Upper lobe of right lung (tissue), 1 donor: Measurements from ENCODE around the gene DNAJB5. TPM values are rescaled to one million over a fixed set of nuclear protein-coding genes. Genes with fewer than 3 reads are reported as not detected.

Source experiments
- ATAC-seq: fragments of 200-7000 bp; cut with Tn5 transposase; one replicate; pipeline ENCODE4 v1.9.1; 2020; ENCODE audit warnings: mild to moderate bottlenecking, moderate library complexity
- DNase-seq: peaks from one replicate; pipeline ENCODE4 v3.0.0-alpha.2; 2020
- H3K27ac ChIP-seq: fragments of 200-600 bp; one replicate; pipeline ENCODE4 v1.8.0; 2022
- H3K27me3 ChIP-seq: fragments of 200-600 bp; one replicate; pipeline ENCODE4 v1.8.0; 2022; ENCODE audit warnings: mild to moderate bottlenecking
- H3K36me3 ChIP-seq: fragments of 200-600 bp; one replicate; pipeline ENCODE4 v1.8.0; 2022
- H3K4me1 ChIP-seq: fragments of 200-600 bp; one replicate; pipeline ENCODE4 v1.8.0; 2022
- H3K4me3 ChIP-seq: fragments of 200-600 bp; one replicate; pipeline ENCODE4 v1.8.0; 2022; ENCODE audit warnings: mild to moderate bottlenecking
- H3K9me3 ChIP-seq: fragments of 200-600 bp; one replicate; pipeline ENCODE4 v1.8.0; 2022
- intact Hi-C: fragments of 100-400 bp; cut with DNase I; formaldehyde crosslinking; loops from one replicate; pipeline ENCODE4 v1.11.0; 2022
- total RNA-seq: library from RNA; stranded (reverse); fragmentation: NEBNext Ultra II Directional; extraction: Animal tissue kit (Norgen Biotek cat#: 25700); gene quantifications from one replicate; pipeline ENCODE4 v1.2.1, GENCODE V29; 2021
- TF ChIP-seq, protein P1 (sequence below): fragments of 200-600 bp; IDR thresholded peaks from one replicate; pipeline ENCODE4 v1.8.0; 2022; ENCODE audit warnings: antibody characterized with exemption
- donor health status: DM: no; HTN: yes; CAD: no; lungs with severe emphysema.

The DNAJB5 gene
- total RNA-seq, 1 donor from 2014 or later: 8.3 TPM

DNA sequence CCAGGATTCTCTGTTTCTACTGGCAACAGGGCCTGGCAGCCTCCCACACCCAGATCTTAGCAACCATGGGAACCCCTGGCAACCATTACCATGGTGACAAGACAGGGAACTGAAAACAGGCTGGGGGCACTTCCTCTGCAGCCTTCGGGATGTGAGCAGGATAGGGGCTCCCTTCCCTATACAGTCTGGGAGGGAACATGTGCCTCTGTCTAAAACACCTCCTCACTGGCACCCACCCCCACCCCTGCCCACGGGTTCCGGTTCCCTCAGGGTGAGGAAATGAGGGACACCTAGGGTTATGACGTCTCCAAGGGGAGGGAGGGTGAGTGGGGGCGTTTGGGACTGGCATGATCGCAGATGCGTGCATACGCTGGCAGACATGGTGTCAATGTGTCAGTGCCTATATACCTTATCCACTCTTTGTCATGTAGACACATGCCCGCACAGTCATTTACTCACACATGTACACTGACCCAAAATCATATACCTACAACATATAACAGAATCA is 3.0 kb upstream of the DNAJB5 start:
- Histone ChIP-seq H3K27me3 (no peaks in the 10 kb centered on the region), H3K4me1 (peaks cover 14% of the 10 kb centered on the region), H3K36me3 (no peaks in the 10 kb centered on the region), H3K4me3 (no peak overlapping the region), H3K27ac (no peak overlapping the region), H3K9me3 (no peaks in the 10 kb centered on the region)
- ATAC-seq (peak; percentile 1), DNase-seq (no peak)
- intact Hi-C loops: no loop called here
- TF ChIP-seq, protein P1, sequence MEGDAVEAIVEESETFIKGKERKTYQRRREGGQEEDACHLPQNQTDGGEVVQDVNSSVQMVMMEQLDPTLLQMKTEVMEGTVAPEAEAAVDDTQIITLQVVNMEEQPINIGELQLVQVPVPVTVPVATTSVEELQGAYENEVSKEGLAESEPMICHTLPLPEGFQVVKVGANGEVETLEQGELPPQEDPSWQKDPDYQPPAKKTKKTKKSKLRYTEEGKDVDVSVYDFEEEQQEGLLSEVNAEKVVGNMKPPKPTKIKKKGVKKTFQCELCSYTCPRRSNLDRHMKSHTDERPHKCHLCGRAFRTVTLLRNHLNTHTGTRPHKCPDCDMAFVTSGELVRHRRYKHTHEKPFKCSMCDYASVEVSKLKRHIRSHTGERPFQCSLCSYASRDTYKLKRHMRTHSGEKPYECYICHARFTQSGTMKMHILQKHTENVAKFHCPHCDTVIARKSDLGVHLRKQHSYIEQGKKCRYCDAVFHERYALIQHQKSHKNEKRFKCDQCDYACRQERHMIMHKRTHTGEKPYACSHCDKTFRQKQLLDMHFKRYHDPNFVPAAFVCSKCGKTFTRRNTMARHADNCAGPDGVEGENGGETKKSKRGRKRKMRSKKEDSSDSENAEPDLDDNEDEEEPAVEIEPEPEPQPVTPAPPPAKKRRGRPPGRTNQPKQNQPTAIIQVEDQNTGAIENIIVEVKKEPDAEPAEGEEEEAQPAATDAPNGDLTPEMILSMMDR: no peak

DNA sequence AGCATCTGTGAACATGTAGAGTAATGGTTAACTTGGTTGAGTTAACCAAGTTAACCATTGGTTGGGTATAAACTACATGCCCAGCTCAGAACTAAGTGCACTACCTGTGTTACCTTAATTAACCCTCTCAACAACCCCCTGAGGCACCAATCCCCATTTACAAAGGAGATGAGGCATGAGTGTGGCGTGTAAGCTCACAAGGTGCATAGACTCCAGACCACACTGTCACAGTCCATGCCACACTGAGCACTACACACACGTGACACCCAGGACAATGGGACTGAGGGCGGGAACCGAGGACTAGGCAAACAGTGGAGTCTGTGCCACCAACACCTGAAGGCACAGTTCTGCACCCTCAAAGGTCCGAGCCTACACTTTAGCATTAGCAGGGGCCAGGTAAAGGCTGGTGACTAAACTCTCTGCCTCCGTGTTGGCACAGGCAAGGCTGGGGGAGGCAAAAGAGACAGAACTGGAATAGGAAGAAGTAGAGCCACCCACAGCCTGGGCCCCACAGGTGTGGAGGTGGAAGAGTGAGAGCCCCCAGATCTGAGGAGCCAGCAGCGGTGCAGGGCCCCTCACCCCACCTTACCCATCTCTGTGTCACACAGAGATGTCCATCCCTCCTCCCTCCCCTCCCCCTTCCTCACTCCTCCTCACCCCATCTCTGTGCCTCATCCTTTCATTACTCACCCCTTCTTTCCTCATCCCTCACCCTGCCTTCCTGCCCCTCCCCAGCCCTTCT is 2.2 kb upstream of the DNAJB5 start:
- TF ChIP-seq, protein P1: no peak
- no peaks in the 10 kb centered on the region for H3K36me3 ChIP-seq
- ATAC-seq: no peak
- H3K9me3 ChIP-seq: no peaks in the 10 kb centered on the region
- no peaks in the 10 kb centered on the region for H3K27me3 ChIP-seq
- H3K4me1 ChIP-seq: peaks cover 12% of the 10 kb centered on the region
- intact Hi-C loops: no loop called here
- no peak overlapping the region for H3K4me3 ChIP-seq
- DNase-seq: no peak
- no peak overlapping the region for H3K27ac ChIP-seq

DNA sequence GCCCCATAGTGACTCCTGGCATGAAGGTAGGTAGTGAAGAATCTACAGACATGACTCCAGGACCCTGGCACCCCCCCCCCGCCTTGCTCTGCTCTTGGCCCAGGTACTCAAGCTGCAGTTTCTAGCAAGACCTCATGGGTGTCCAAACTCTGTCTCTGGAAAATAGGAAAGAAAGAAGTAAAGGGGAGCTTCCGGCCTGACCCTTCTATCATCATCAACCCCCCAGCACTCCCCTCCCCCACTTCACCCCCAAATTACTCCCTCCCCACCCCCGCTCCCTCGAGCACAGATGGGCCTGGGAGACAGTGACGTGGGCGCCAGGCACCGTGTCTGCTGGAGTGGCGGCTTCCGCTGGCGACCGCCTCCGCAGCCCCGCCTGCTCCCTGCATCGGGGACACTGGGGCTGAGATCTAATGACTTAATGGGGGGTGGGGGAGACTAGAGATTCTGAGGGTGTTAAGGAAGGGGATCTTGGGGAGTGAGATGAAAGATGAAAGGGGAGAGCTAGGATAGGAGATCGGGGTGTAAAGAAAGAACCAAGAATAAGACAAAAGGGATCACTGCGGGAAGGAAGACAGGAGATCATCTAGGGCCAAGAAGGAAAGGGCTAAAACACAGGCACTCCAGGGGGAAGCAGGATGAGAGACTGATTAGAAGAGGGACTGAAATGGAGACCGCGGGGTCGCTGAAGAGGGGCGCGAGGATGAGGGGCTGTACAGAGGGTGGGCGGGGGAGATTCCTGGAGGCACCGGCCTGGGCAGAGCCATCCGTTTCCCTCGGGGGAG is 1.1 kb upstream of the DNAJB5 start:
- DNase-seq (no peak), ATAC-seq (no peak)
- no peaks in the 10 kb centered on the region for H3K27me3 ChIP-seq
- intact Hi-C loops: no loop called here
- no peaks in the 10 kb centered on the region for H3K36me3 ChIP-seq
- H3K9me3 ChIP-seq: no peaks in the 10 kb centered on the region
- TF ChIP-seq, protein P1: no peak
- H3K27ac ChIP-seq: peak overlapping the region; percentile 58
- peak overlapping the region; percentile 79 for H3K4me3 ChIP-seq
- peaks cover 8% of the 10 kb centered on the region for H3K4me1 ChIP-seq

DNA sequence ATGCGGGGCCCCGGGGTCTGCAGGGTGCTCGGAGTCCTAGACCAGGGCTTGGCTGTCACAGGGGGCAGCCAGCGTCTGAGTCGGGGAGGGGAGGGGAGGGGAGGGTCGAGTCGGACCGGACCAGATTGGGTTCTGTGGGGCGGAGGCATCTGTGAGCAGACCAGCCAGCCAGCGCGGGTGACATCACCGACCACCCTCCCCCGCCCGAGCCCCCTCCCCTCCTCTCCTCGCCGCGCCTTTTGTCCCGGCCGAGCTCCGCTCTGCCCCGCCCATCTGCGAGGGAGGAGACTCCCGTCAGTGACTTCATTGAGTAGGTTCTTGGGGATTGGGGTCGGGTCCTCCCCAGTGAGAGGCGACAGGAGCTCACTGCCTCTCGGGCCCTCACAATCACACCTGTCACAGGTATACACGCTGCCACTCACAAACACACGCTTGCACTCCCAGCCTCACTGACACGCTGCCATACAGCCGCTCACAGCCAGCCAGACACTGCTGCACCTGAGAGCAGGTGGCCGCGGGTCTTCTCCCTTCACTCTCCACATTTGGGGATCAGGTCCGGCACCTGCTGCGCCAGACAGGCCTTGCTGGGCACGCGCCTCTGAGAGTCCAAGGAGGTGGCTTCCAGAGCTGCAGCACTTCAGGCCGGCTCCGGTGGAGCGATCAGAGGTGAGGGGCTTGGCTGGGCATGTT is 546 bp downstream of the DNAJB5 start:
- TF ChIP-seq, protein P1: no peak
- peak; percentile 2 for ATAC-seq
- DNase-seq: no peak
- peaks cover 25% of the 10 kb centered on the region for H3K4me1 ChIP-seq
- intact Hi-C loops: no loop called here
- H3K9me3 ChIP-seq: no peaks in the 10 kb centered on the region
- H3K4me3 ChIP-seq: peak overlapping the region; percentile 79
- no peaks in the 10 kb centered on the region for H3K27me3 ChIP-seq
- peak overlapping the region; percentile 81 for H3K27ac ChIP-seq
- H3K36me3 ChIP-seq: no peaks in the 10 kb centered on the region

DNA sequence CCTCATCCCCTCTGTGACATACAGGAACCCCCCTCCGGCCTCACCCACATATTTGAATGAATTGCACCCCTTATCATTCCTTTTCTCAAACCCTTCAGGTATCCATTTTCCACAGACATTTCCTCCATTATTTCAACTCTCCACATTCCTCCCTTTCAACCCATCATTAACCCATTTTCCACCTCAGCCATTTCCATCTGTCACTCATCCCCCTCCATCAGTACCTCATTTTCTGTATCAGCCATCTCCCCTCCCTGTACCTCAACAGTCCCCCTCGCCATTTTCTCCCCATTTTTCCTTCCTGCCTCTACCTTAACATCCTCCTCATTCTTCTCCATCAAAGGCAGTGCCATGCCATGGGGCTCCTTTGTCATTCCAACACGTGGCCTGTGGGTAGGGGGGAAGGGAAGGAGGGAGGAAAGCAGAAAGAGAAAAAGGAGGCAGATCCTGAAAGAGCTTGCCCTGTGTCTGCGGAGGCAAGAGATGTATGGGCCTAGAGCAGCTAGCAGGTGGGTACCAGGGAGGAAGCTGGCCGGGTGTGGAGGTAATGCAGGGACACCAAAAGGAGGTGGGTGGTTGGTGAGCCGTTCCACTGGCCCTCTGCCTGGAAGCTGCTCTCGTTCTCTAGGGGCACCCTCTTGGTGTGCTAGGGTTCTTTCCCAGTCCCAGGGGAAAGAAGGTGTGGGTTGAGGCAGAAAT is 1.5 kb downstream of the DNAJB5 start:
- TF ChIP-seq, protein P1: no peak
- H3K36me3 ChIP-seq: no peaks in the 10 kb centered on the region
- peaks cover 30% of the 10 kb centered on the region for H3K4me1 ChIP-seq
- DNase-seq: no peak
- no peaks in the 10 kb centered on the region for H3K9me3 ChIP-seq
- no peak overlapping the region for H3K27ac ChIP-seq
- no peak overlapping the region for H3K4me3 ChIP-seq
- no peaks in the 10 kb centered on the region for H3K27me3 ChIP-seq
- intact Hi-C loops: no loop called here
- ATAC-seq: no peak
